Measurements from ENCODE around the gene DNPH1. TPM values are rescaled to one million over a fixed set of nuclear protein-coding genes. Genes with fewer than 3 reads are reported as not detected.

DNPH1 gene
- total RNA-seq, 4 donors from 2014 or later = 42.3 to 87.6 (median 69.2) TPM

DNA sequence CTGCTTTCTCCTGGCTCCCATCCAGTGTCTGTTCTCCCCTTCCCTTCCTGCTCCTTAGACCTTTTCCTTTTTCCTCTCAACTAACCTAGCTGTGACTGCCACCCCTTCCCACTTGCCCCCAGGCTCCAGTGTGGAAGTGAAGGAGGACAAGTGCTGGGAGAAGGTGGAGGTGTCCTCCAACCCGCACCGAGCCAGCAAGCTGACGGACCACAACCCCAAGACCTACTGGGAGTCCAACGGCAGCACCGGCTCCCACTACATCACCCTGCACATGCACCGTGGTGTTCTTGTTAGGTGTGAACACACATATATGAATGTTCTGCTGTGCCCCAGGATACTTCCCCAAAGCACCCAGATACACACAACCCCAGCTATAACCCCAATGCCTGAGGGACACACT lies 28.7 kb downstream of the DNPH1 start:
- no peak overlapping the region for H3K27ac ChIP-seq
- no peak for TF ChIP-seq POLR2A (IDR thresholded peaks at IDR 0.05)
- TF ChIP-seq, protein P1, sequence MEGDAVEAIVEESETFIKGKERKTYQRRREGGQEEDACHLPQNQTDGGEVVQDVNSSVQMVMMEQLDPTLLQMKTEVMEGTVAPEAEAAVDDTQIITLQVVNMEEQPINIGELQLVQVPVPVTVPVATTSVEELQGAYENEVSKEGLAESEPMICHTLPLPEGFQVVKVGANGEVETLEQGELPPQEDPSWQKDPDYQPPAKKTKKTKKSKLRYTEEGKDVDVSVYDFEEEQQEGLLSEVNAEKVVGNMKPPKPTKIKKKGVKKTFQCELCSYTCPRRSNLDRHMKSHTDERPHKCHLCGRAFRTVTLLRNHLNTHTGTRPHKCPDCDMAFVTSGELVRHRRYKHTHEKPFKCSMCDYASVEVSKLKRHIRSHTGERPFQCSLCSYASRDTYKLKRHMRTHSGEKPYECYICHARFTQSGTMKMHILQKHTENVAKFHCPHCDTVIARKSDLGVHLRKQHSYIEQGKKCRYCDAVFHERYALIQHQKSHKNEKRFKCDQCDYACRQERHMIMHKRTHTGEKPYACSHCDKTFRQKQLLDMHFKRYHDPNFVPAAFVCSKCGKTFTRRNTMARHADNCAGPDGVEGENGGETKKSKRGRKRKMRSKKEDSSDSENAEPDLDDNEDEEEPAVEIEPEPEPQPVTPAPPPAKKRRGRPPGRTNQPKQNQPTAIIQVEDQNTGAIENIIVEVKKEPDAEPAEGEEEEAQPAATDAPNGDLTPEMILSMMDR (IDR thresholded peaks at IDR 0.05 in 4 of 5, conservative IDR thresholded peaks at IDR 0.05 in 1 of 5) = no peak
- DNase-seq (no peak), ATAC-seq (no peak)
- intact Hi-C loops (cut with DNase I; ENCODE audit: low total_unique reads) = no loop called here
- H3K9me3 ChIP-seq = no peaks in the 10 kb centered on the region
- H3K4me3 ChIP-seq = no peak overlapping the region
- in situ Hi-C loops (cut with MboI; ENCODE audit: low sequenced_read_pairs in 4 of 4) = no loop called here
- no peaks in the 10 kb centered on the region for H3K4me1 ChIP-seq
- H3K27me3 ChIP-seq = no peaks in the 10 kb centered on the region
- H3K36me3 ChIP-seq = peaks cover 0 to 61% of the 10 kb centered on the region in 2 donors

DNA sequence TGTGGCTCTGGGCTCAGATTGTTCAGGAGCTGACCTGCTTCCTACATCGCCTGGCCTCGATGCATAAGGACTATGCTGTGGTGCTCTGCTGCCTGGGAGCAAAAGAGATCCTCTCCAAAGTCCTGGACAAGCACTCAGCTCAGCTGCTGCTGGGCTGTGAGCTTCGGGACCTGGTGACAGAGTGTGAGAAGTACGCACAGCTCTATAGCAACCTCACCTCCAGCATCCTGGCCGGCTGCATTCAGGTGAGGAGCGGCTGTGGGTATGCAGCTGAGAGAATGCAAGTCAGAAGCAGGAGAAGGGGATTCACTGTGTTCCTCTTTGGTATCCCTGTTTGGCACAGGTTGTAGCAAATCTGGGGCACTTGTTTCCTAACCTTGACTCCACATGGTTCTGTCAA lies 29.4 kb downstream of the DNPH1 start:
- ATAC-seq (no peak), DNase-seq (no peak)
- Histone ChIP-seq H3K27ac (no peak overlapping the region), H3K27me3 (no peaks in the 10 kb centered on the region), H3K4me3 (no peak overlapping the region), H3K36me3 (peaks cover 0 to 62% of the 10 kb centered on the region in 2 donors), H3K4me1 (no peaks in the 10 kb centered on the region), H3K9me3 (no peaks in the 10 kb centered on the region)
- TF ChIP-seq, protein P1 (IDR thresholded peaks at IDR 0.05 in 4 of 5, conservative IDR thresholded peaks at IDR 0.05 in 1 of 5) = no peak
- no peak for TF ChIP-seq POLR2A (IDR thresholded peaks at IDR 0.05)
- in situ Hi-C loops (cut with MboI; ENCODE audit: low sequenced_read_pairs in 4 of 4) (no loop called here), intact Hi-C loops (cut with DNase I; ENCODE audit: low total_unique reads) (no loop called here)

DNA sequence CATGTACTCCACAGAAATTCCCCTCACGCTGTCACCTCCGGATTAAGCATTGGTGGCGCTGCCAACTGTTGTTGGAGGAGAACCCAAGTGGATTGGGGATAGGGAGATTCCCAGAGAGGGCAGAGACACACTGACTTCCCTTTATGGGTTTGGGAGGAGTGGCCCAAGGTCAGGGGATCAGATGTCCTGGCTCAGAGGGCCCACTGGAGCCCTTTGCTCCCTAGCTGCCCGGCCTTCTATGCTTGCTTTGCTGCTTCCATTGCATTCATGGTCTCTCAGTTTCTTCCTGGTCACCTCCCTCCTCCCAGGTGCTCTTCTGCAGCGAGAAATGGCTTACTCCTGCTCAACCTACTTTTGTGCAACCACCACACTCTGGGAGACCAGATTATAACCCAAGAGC lies 32.9 kb downstream of the DNPH1 start:
- DNase-seq (no peak), ATAC-seq (no peak)
- no peaks in the 10 kb centered on the region for H3K4me1 ChIP-seq
- H3K36me3 ChIP-seq = peaks cover 0 to 71% of the 10 kb centered on the region in 2 donors
- intact Hi-C loops (cut with DNase I; ENCODE audit: low total_unique reads) (no loop called here), in situ Hi-C loops (cut with MboI; ENCODE audit: low sequenced_read_pairs in 4 of 4) (no loop called here)
- TF ChIP-seq POLR2A (IDR thresholded peaks at IDR 0.05) = no peak
- TF ChIP-seq, protein P1 (IDR thresholded peaks at IDR 0.05 in 4 of 5, conservative IDR thresholded peaks at IDR 0.05 in 1 of 5) = no peak
- no peaks in the 10 kb centered on the region for H3K27me3 ChIP-seq
- H3K9me3 ChIP-seq = no peaks in the 10 kb centered on the region
- H3K4me3 ChIP-seq = no peak overlapping the region
- no peak overlapping the region for H3K27ac ChIP-seq

DNA sequence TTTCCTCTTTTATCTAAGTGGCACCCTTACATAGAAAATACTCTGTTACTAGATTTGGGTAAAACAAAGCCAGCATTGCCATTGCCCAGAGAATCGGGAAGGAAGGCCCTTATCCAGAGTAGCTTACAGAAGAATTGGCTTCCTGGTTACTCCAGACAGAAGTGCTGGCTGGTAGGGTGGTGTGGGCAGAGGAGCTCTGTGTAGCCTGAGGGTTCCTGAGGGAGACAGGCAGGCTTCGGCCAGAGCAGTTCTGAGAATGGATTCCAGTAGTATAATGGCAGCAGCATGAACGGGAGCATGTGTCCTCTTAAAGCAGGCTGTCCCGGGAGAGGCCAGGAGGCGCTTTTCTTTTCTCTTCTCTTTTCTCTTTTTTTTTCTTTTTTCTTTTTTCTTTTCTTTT lies 35.4 kb downstream of the DNPH1 start:
- DNase-seq = no peak
- no peak overlapping the region for H3K27ac ChIP-seq
- no peaks in the 10 kb centered on the region for H3K27me3 ChIP-seq
- in situ Hi-C loops (cut with MboI; ENCODE audit: low sequenced_read_pairs in 4 of 4) (no loop called here), intact Hi-C loops (cut with DNase I; ENCODE audit: low total_unique reads) (no loop called here)
- H3K4me1 ChIP-seq = no peaks in the 10 kb centered on the region
- ATAC-seq = no peak
- no peaks in the 10 kb centered on the region for H3K9me3 ChIP-seq
- TF ChIP-seq POLR2A (IDR thresholded peaks at IDR 0.05) = no peak
- TF ChIP-seq, protein P1 (IDR thresholded peaks at IDR 0.05 in 4 of 5, conservative IDR thresholded peaks at IDR 0.05 in 1 of 5) = no peak
- H3K4me3 ChIP-seq = no peak overlapping the region
- peaks cover 0 to 75% of the 10 kb centered on the region in 2 donors for H3K36me3 ChIP-seq

DNA sequence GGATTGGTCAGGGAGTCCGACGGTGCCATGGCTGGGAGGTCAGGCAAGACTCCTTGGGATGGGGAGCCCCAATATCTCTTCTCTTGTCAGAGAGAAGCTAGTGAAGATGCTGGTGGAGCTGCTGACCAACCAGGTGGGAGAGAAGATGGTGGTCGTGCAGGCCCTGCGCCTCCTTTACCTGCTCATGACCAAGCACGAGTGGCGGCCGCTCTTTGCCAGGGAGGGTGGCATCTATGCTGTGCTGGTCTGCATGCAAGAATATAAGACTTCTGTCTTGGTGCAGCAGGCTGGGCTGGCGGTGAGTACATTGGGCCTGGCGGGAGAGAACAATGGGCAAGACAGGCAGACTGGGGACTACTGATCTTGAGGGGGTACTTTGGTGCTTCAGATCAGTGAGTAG lies 36.4 kb downstream of the DNPH1 start:
- intact Hi-C loops (cut with DNase I; ENCODE audit: low total_unique reads) (no loop called here), in situ Hi-C loops (cut with MboI; ENCODE audit: low sequenced_read_pairs in 4 of 4) (no loop called here)
- Histone ChIP-seq H3K36me3 (peaks cover 0 to 76% of the 10 kb centered on the region in 2 donors), H3K27me3 (no peaks in the 10 kb centered on the region), H3K27ac (no peak overlapping the region), H3K4me1 (no peaks in the 10 kb centered on the region), H3K9me3 (no peaks in the 10 kb centered on the region), H3K4me3 (no peak overlapping the region)
- ATAC-seq = no peak
- TF ChIP-seq POLR2A (IDR thresholded peaks at IDR 0.05) = no peak
- TF ChIP-seq, protein P1 (IDR thresholded peaks at IDR 0.05 in 4 of 5, conservative IDR thresholded peaks at IDR 0.05 in 1 of 5) = no peak
- DNase-seq = no peak
